NCI-H2171 (cell line): ENCODE measurements around the gene AGAP1.

Source experiments
- DNase-seq: peaks from one replicate; lab custom pipeline; 2025; lab: John Stamatoyannopoulos, UW

Gene AGAP1

GRCh38 chr2:235609321-235609720 lies 115.5 kb downstream of the AGAP1 start:
- no peak for DNase-seq

DNA sequence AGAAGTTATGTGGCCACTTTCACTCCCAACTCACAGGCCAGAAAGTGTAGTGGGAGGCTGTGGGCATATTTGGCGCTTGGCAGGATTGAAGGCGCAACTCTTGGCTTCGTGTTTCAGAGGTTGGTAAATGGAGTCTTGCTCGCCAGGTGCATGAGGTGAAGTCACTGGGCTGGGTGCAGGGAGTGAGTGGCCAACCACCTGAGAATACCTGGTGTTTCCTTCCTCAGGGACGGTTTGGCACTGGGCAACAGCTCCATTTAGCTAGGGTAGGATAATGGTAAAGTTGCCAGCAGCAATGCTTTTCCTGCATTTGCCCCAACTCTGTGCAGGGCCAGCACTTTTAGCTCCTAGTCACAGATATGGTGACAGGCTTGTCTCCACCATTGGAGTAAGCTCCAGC lies 115.9 kb downstream of the AGAP1 start:
- DNase-seq, result no peak

GRCh38 chr2:235610696-235611257 lies 116.9 kb downstream of the AGAP1 start:
- no peak for DNase-seq

- peak; percentile 65 for DNase-seq
Observed at GRCh38 chr2:235611349-235611748, 117.5 kb downstream of the AGAP1 start.

GRCh38 chr2:235611756-235612155 lies 117.9 kb downstream of the AGAP1 start:
- no peak for DNase-seq

DNA sequence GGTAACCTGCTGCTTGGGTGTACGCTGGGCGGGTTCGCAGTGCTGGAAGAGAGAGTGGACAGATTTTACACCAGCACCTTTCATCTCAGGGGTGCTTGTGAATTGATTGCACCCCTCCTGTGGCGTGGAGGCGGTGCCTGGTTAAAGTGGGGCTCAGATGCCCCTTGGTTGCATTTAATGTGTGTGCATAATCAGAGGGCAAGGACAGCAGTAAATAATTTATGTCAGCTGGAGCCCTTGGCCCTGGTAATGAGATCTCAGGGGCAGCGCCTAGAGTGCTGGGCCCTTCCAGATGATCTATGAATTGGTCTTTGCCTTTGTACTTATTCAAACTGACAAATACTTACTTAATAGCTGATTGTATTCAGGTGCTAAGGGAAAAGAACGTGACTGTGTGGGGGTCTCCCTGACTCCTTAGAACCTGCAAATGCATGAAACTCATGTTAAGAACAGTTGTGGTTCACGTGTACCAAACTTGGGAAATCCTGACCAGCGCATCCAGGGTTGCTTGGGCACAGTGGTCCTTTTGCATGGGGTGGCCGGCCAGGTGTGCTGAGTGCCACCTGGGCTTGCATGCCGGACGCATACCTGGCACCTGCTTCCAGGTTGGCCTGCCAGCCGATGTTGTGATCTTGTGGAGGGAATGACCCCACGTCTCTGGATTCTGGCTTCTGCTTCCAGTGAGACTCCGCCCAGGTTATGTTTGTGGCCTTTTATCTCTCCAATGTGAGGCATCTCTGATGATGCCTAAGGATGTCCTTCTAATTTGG lies 118.5 kb downstream of the AGAP1 start:
- no peak for DNase-seq

- no peak for DNase-seq
Observed at GRCh38 chr2:235613649-235614048, 119.8 kb downstream of the AGAP1 start.

- peak; percentile 37 for DNase-seq
Observed at GRCh38 chr2:235614176-235614860, 120.5 kb downstream of the AGAP1 start.

DNA sequence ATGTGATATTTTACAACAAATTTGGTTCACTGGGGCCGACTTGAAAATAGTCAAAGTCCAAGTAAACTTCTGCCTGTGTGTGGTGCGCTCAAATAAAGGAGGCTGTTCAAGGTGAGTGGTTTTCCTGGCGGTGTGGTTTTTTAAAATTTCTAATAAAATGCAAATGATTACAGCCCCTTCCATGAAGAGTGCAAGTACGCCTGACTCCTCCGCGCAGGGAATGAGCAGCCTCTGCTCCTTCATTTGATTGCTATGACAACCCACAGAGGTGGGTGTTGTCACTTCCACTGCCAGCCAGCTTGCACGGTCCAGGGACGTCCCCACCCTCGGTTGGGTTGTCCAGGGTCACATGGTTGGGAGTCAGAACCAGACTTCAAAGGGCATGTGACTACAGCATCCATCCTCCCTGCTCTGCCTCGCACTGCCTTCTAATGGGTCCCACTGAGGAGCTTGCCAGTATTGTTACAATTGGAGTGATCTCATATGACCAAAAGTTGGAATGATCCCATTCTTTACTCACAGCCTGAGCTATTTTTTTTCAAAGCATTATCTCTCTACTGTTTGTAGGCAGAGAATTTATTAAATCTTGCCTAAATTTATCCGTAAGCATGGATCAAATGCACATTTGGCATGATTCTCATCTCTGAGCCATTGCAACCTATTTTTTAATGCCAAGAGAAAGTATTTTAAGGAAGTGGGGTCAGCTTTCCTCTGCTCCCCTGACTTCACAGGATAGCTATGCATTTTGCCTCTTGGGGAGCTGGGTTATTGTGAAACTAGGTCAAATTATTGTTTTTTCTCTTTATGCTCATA lies 121.3 kb downstream of the AGAP1 start:
- no peak for DNase-seq

- no peak for DNase-seq
Observed at GRCh38 chr2:235616885-235617284, 123.0 kb downstream of the AGAP1 start.

GRCh38 chr2:235618039-235618438 lies 124.2 kb downstream of the AGAP1 start:
- no peak for DNase-seq

GRCh38 chr2:235619544-235619943 lies 125.7 kb downstream of the AGAP1 start:
- no peak for DNase-seq

- no peak for DNase-seq
Observed at GRCh38 chr2:235621736-235622135, 127.9 kb downstream of the AGAP1 start.

GRCh38 chr2:235623111-235623510 lies 129.3 kb downstream of the AGAP1 start:
- no peak for DNase-seq

GRCh38 chr2:235623752-235624151 lies 129.9 kb downstream of the AGAP1 start:
- DNase-seq, result no peak

GRCh38 chr2:235626658-235627057 lies 132.8 kb downstream of the AGAP1 start:
- no peak for DNase-seq

DNA sequence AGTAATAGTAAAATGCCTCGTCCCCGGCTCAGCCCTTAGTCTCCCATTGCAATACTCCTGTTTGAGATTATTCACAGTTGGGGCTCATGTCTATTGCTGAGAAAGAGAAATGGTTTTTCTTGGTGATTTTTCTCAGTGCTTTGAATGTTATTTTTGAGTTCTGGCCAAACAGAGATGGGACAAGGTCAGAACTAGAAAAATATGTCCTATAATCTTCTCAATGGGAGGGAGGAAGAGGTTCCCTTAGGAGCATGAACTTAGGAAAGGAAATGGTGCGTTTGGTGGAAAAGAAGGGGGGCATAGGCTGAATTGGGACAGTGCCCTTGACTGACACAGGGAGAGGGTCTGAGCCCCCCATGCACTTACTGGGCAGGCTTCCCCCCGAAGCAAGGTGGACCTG lies 133.8 kb downstream of the AGAP1 start:
- no peak for DNase-seq

DNA sequence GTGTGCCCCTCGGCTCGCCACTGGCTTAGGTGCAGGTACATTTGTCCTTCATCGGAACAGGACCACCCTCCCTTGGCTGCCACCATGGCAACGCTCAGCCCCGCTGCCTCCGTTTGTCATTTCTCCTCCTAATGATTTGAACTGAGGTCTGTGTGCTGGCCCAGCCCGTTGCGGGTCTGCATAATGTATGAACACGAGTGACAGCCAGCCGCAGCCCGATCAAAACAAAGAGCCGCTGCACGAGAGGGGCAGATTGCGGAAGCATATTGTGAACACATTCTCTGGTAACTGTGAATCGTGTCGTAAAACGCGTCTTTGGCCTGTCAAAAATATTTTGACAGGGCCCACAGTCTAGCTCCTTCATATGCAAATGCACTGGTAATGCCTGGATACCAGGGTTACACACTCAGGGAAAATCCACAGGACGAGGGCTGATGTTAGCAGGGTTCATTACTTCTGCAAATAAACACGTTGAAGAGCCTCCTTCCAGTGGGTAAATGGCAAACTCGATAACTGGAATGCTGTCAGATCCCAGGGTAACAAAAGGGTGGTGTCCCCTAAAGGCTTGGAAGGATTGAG lies 137.0 kb downstream of the AGAP1 start:
- no peak for DNase-seq

GRCh38 chr2:235634435-235635158 lies 140.8 kb downstream of the AGAP1 start:
- DNase-seq, result no peak

DNA sequence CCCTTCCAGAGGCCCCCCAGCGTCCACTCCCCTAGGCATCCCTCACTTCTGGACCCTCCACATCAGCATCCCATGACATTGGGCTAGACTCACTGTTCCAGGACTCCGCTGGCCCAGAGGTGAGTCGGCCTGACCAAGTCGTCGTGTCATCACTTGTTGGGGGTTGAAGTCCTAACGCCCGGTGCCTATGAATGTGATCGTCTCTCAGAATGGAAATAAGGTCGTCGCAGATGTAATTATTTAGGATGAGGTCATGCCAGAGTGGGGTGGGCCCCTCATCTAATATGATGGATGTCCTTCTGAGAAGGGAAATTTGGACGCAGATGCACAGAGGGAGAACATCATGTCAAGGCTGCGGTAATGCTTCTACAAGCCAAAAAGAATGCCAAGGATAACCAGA lies 142.7 kb downstream of the AGAP1 start:
- DNase-seq, result no peak

DNA sequence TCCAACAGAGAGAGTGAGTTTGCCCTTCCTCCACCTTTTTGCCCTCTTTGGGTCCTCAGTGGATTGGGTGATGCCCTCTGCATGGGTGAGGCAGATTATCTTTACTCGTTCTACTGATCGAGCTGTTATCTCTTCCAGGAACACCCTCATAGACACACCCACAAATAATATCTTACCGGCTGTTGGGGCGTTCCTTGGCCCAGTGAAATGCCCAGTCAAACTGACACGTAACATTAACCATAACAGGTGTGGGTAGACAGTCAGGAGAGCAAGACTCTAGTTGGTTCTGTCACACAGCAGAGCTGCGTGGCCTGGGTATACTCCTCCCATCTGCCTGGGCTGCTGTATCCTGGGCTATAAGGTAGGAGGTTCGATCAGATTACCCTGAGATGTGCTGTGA lies 144.1 kb downstream of the AGAP1 start:
- no peak for DNase-seq
